Ovary (tissue), 3 donors: ENCODE measurements around the gene MDM4.

Experiments
- EP300 ChIP-seq: sonication (generic); formaldehyde crosslinking; IDR thresholded peaks from one replicate; pipeline ENCODE4 v1.6.1; 2017; ENCODE audit warnings: antibody characterized with exemption
- POLR2A ChIP-seq: fragments of 450-650 bp; IDR thresholded peaks from one replicate; pipeline ENCODE4 v1.6.1; 2017; ENCODE audit warnings: antibody characterized with exemption, mild to moderate bottlenecking, moderate library complexity
- TF ChIP-seq, protein P1 (sequence below), 3 donors: fragments of 450-650 bp in 2 of 3; fragments of 200-600 bp in 1 of 3; IDR thresholded peaks; one replicate each; pipeline versions ENCODE4 v1.5.1 to v1.8.0; 2016 to 2022; ENCODE audit warnings: antibody characterized with exemption in 3 of 3, mild to moderate bottlenecking in 1 of 3
- donor health status: DM: no; HTN: no; CAD: no.

DNA sequence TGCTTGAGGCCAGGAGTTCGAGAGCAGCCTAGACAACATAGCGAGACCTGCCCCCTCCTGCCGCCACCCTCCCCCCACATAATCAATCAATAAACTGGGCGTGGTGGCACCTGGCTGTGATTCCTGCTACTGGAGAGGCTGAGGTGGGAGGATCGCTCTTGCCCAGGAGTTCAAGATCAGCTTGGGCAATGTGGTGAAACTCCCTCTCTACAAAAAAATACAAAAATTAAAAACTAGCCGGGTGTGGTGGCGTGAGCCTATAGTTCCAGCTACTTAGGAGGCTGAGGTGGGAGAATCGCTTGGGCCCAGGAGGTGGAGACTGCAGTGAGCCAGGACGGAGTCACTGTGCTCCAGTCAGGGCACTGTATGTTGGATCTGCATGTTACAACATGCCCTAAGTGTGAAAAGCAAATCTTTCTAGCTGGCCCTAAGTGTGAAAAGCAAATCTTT lies 7.0 kb upstream of the MDM4 start:
- TF ChIP-seq, protein P1, sequence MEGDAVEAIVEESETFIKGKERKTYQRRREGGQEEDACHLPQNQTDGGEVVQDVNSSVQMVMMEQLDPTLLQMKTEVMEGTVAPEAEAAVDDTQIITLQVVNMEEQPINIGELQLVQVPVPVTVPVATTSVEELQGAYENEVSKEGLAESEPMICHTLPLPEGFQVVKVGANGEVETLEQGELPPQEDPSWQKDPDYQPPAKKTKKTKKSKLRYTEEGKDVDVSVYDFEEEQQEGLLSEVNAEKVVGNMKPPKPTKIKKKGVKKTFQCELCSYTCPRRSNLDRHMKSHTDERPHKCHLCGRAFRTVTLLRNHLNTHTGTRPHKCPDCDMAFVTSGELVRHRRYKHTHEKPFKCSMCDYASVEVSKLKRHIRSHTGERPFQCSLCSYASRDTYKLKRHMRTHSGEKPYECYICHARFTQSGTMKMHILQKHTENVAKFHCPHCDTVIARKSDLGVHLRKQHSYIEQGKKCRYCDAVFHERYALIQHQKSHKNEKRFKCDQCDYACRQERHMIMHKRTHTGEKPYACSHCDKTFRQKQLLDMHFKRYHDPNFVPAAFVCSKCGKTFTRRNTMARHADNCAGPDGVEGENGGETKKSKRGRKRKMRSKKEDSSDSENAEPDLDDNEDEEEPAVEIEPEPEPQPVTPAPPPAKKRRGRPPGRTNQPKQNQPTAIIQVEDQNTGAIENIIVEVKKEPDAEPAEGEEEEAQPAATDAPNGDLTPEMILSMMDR (IDR thresholded peaks at IDR 0.05) = no peak
- no peak for TF ChIP-seq EP300
- no peak for TF ChIP-seq POLR2A
